ENCODE measurements around the gene TRPM2.
A peak's percentile ranks its signal among the peaks of the same experiment; 100 is the strongest.
"Not testable (repeated sequence)": the region's sequence is repeated elsewhere in the genome, so short reads cannot be mapped to it uniquely, and the experiment has no call there.

TRPM2 gene

GRCh38 chr21:44354775-44355771 lies 1.7 kb downstream of the TRPM2 start:
- DNase-seq, result no peak

GRCh38 chr21:44356160-44356559 lies 2.7 kb downstream of the TRPM2 start:
- no peak for DNase-seq

GRCh38 chr21:44356636-44357035 lies 3.2 kb downstream of the TRPM2 start:
- no peak for DNase-seq

GRCh38 chr21:44357064-44357837 lies 3.8 kb downstream of the TRPM2 start:
- DNase-seq, result no peak

- DNase-seq, result no peak
These were observed 6.0 kb downstream of the TRPM2 start for GRCh38 chr21:44359396-44359795.

GRCh38 chr21:44360159-44360558 lies 6.7 kb downstream of the TRPM2 start:
- DNase-seq, result no peak

GRCh38 chr21:44361903-44362302 lies 8.5 kb downstream of the TRPM2 start:
- DNase-seq, result not testable (repeated sequence)

GRCh38 chr21:44363278-44363677 lies 9.9 kb downstream of the TRPM2 start:
- DNase-seq, result no peak

- DNase-seq, result no peak
These were observed 11.0 kb downstream of the TRPM2 start for GRCh38 chr21:44364151-44365053.

GRCh38 chr21:44365251-44365966 lies 12.0 kb downstream of the TRPM2 start:
- no peak for DNase-seq

- DNase-seq, result no peak
These were observed 12.7 kb downstream of the TRPM2 start for GRCh38 chr21:44365967-44366585.

GRCh38 chr21:44366586-44367211 lies 13.3 kb downstream of the TRPM2 start:
- DNase-seq, result no peak

- no peak for DNase-seq
These were observed 15.5 kb downstream of the TRPM2 start for GRCh38 chr21:44368711-44369446.

- peak; percentile 16 for DNase-seq
These were observed 16.8 kb downstream of the TRPM2 start for GRCh38 chr21:44370027-44370735.

GRCh38 chr21:44370786-44371410 lies 17.5 kb downstream of the TRPM2 start:
- DNase-seq, result no peak

GRCh38 chr21:44371596-44371995 lies 18.2 kb downstream of the TRPM2 start:
- DNase-seq, result no peak

GRCh38 chr21:44372616-44373015 lies 19.2 kb downstream of the TRPM2 start:
- DNase-seq, result no peak

- DNase-seq, result no peak
These were observed 21.3 kb downstream of the TRPM2 start for GRCh38 chr21:44374601-44375280.

GRCh38 chr21:44375281-44375651 lies 21.8 kb downstream of the TRPM2 start:
- no peak for DNase-seq

Measured in NCI-H748 treated with DMSO at 0.1 percent for 48 hours (cell line).